ENCODE results near the gene ZNF142.

- TF ChIP-seq POLR2A (IDR thresholded peaks at IDR 0.05): no peak
- TF ChIP-seq CTCF (IDR thresholded peaks at IDR 0.05): no peak
These were observed 33.1 kb downstream of the ZNF142 start for GRCh38 chr2:218626369-218626768.

Measured in suprapubic skin (tissue), 3 donors.